K562 (cell line): ENCODE results near the gene FUT2. TPM values are rescaled to one million over a fixed set of nuclear protein-coding genes. Genes with fewer than 3 reads are reported as not detected.

Experiments
- ATAC-seq: fragments of 200-7000 bp; cut with Tn5 transposase; 3 replicates; pipeline ENCODE4 v1.9.1; 2020; ENCODE audit warnings: moderate library complexity
- BruUV-seq: library from RNA; stranded (reverse); fragments of 400-500 nt; replicated peaks from 2 replicates; lab custom pipeline; 2021; lab: Mats Ljungman, UMichigan
- CTCF ChIA-PET: fragments of 300-600 bp; formaldehyde crosslinking; extraction: SDS; loops from one replicate; lab custom pipeline; 2021; ENCODE audit warnings: low intra/inter-chr PET ratio; lab: Yijun Ruan, JAX
- POLR2A ChIA-PET: fragments of 300-600, 350-650 bp; sonication (Branson Sonifier 250); formaldehyde crosslinking; extraction: SDS; loops from one replicate; lab custom pipeline; 2021; ENCODE audit warnings: antibody characterized with exemption, inconsistent platforms; lab: Yijun Ruan, JAX
- DNase-seq, 4 experiments: peaks; one replicate each; pipeline versions ENCODE4 v3.0.0 to v3.0.0-alpha.2; 2011 to 2018; ENCODE audit warnings: low spot score in 3 of 4, mixed read lengths in 3 of 4; ENCODE audit errors: extremely low read depth in 1 of 4
- FAIRE-seq: peaks from 2 replicates; lab custom pipeline; 2011; peaks lifted over from hg19 to GRCh38; lab: Jason Lieb, UNC
- H2AFZ ChIP-seq: 2 replicates; pipeline ENCODE4 v1.6.0; 2011; ENCODE audit warnings: low read depth, low read length, control low read depth, inconsistent platforms
- H3K27ac ChIP-seq: fragments of 200-600 bp; 3 replicates; pipeline ENCODE4 v1.8.0; 2011; ENCODE audit warnings: low read depth, mild to moderate bottlenecking, control low read depth, inconsistent platforms, low read length, moderate library complexity, mixed read lengths; ENCODE audit errors: extremely low read depth
- H3K27me3 ChIP-seq, 2 experiments: fragments of 300-600 bp in 1 of 2; 2 replicates in 1 of 2; 3 replicates in 1 of 2; pipeline versions ENCODE4 v1.6.0 to v1.8.0; 2011; ENCODE audit warnings: inconsistent platforms in 2 of 2, low read length in 2 of 2, mild to moderate bottlenecking in 1 of 2, mixed read lengths in 1 of 2, moderate library complexity in 1 of 2; ENCODE audit not compliant: control insufficient read depth in 2 of 2, insufficient read depth in 2 of 2
- H3K36me3 ChIP-seq: fragments of 300-600 bp; 3 replicates; pipeline ENCODE4 v1.8.0; 2011; ENCODE audit warnings: mild to moderate bottlenecking, low read length, inconsistent platforms; ENCODE audit not compliant: control insufficient read depth, insufficient read depth
- H3K4me1 ChIP-seq, 2 experiments: fragments of 200-600 bp in 1 of 2; replicated peaks in 1 of 2; 2 replicates in 1 of 2; 3 replicates in 1 of 2; pipeline versions ENCODE4 v1.5.1 to v1.8.0; 2011; ENCODE audit warnings: inconsistent platforms in 2 of 2, low read length in 2 of 2, mild to moderate bottlenecking in 1 of 2, mixed read lengths in 1 of 2, moderate library complexity in 1 of 2; ENCODE audit not compliant: control insufficient read depth in 2 of 2, insufficient read depth in 2 of 2
- H3K4me2 ChIP-seq: 2 replicates; pipeline ENCODE4 v1.6.1; 2011; ENCODE audit warnings: low read length, control low read depth, inconsistent platforms, mixed read lengths; ENCODE audit not compliant: insufficient read depth
- H3K4me3 ChIP-seq: fragments of 200-600 bp; sonication (generic), shearing (Covaris generic); 2 replicates; pipeline ENCODE4 v1.5.1; 2016; ENCODE audit warnings: control low read depth, inconsistent platforms
- H3K79me2 ChIP-seq: fragments of 200-600 bp; 3 replicates; pipeline ENCODE4 v1.8.0; 2011; ENCODE audit warnings: low read length, inconsistent platforms; ENCODE audit not compliant: control insufficient read depth, insufficient read depth
- H3K9ac ChIP-seq, 2 experiments: 2 replicates each; pipeline versions ENCODE4 v1.6.0 to v1.6.1; 2011; ENCODE audit warnings: low read depth in 2 of 2, low read length in 2 of 2, control low read depth in 1 of 2, inconsistent platforms in 1 of 2, mild to moderate bottlenecking in 1 of 2, mixed read lengths in 1 of 2; ENCODE audit not compliant: insufficient read depth in 1 of 2
- H3K9me1 ChIP-seq: one replicate; pipeline ENCODE4 v1.6.0; 2011; ENCODE audit warnings: inconsistent platforms, mild to moderate bottlenecking, low read length, moderate library complexity; ENCODE audit not compliant: control insufficient read depth, insufficient read depth
- H3K9me3 ChIP-seq: replicated peaks from 2 replicates; pipeline ENCODE4 v1.5.1; 2011; ENCODE audit warnings: low read depth, low read length, inconsistent platforms; ENCODE audit not compliant: control insufficient read depth, insufficient read depth
- H4K20me1 ChIP-seq: replicated peaks from 2 replicates; pipeline ENCODE4 v1.6.1; 2011; ENCODE audit warnings: low read length, inconsistent platforms, mixed read lengths; ENCODE audit not compliant: control insufficient read depth, insufficient read depth
- CBFA2T3 ChIP-seq: fragments of 450-650 bp; IDR thresholded peaks from 2 replicates; pipeline ENCODE4 v1.6.1; 2017
- CTCFL ChIP-seq: IDR thresholded peaks from 2 replicates; pipeline ENCODE4 v1.6.1; 2011; ENCODE audit warnings: borderline replicate concordance, low read depth, mild to moderate bottlenecking, moderate library complexity, low read length; ENCODE audit not compliant: insufficient read depth, poor library complexity, severe bottlenecking
- DDX20 ChIP-seq: fragments of 450-650 bp; IDR thresholded peaks from 2 replicates; pipeline ENCODE4 v1.6.1; 2016; ENCODE audit warnings: missing genetic modification characterization, low read depth, mild to moderate bottlenecking, missing compliant biosample characterization, moderate library complexity
- DMBX1 ChIP-seq: fragments of 250-450 bp; sonication (Bioruptor Pico); IDR thresholded peaks from 2 replicates; pipeline ENCODE4 v1.8.0; 2022; ENCODE audit warnings: inconsistent platforms, mild to moderate bottlenecking, moderate library complexity, borderline replicate concordance
- HNRNPUL1 ChIP-seq: fragments of 200-400 bp; formaldehyde crosslinking; IDR thresholded peaks from 2 replicates; pipeline ENCODE4 v1.6.1; 2017; ENCODE audit warnings: low read length
- JUNB ChIP-seq: fragments of 450-650 bp; formaldehyde crosslinking; conservative IDR thresholded peaks from 2 replicates; pipeline ENCODE4 v1.4.0; 2020; ENCODE audit warnings: mild to moderate bottlenecking
- MAFF ChIP-seq: IDR thresholded peaks from 2 replicates; pipeline ENCODE4 v1.6.1; 2012; ENCODE audit warnings: low read length, improper control_type of control experiment
- MAFG ChIP-seq: fragments of 450-650 bp; conservative IDR thresholded peaks from 2 replicates; pipeline ENCODE4 v1.6.1; 2016; ENCODE audit warnings: missing genetic modification characterization, missing compliant biosample characterization
- MXD1 ChIP-seq: fragments of 250-450 bp; sonication (Bioruptor Pico); IDR thresholded peaks from 2 replicates; pipeline ENCODE4 v1.8.0; 2021; ENCODE audit warnings: borderline replicate concordance, mild to moderate bottlenecking, moderate library complexity; ENCODE audit not compliant: poor library complexity, severe bottlenecking
- PCBP1 ChIP-seq: fragments of 200-400 bp; formaldehyde crosslinking; IDR thresholded peaks from 2 replicates; pipeline ENCODE4 v1.6.1; 2018; ENCODE audit warnings: mild to moderate bottlenecking, low read depth, low read length; ENCODE audit not compliant: poor library complexity, severe bottlenecking
- SMARCA5 ChIP-seq: fragments of 450-650 bp; IDR thresholded peaks from 2 replicates; pipeline ENCODE4 v1.6.1; 2016
- SREBF1 ChIP-seq: fragments of 150-350 bp; IDR thresholded peaks from 2 replicates; pipeline ENCODE4 v1.6.1; 2014; ENCODE audit warnings: antibody characterized with exemption, low read depth, low read length, borderline replicate concordance
- TRIM28 ChIP-seq: fragments of 450-650 bp; IDR thresholded peaks from 2 replicates; pipeline ENCODE4 v1.6.1; 2017
- WGBS: fragments of 100-300 bp; shearing (Covaris generic); methylation state at CpG from one replicate; pipeline ENCODE4 v1.1.6; 2016; ENCODE audit warnings: low coverage, mixed read lengths; ENCODE audit not compliant: insufficient coverage; ENCODE audit errors: missing lambda C conversion rate; 5-methylcytosine and 5-hydroxymethylcytosine counted together
- in situ Hi-C: fragments of 300-500 bp; cut with MboI; formaldehyde crosslinking; loops from 4 replicates; pipeline ENCODE4 v1.15.0; 2018; ENCODE audit warnings: inconsistent platforms, mixed read lengths
- intact Hi-C: fragments of 100-400 bp; cut with micrococcal nuclease; formaldehyde crosslinking; loops from 2 replicates; pipeline ENCODE4 v1.14.2; 2022
- polyA plus RNA-seq, 8 experiments: library from polyadenylated mRNA; depleted of rRNA in 4 of 8; stranded (reverse) in 5 of 8; unstranded in 3 of 8; fragments of >200 nt; fragmentation: Nextera tagmentation in 2 of 8; fragmentation: Illumina TruSeq in 1 of 8; extraction: Ambion mirVana in 2 of 8; extraction: Trizol in 1 of 8; gene quantifications; 2 replicates each; pipeline versions ENCODE4 v1.2.1 to v1.2.3, GENCODE V29; 2011 to 2014; ENCODE audit warnings: inconsistent platforms in 1 of 8, missing spikeins in 1 of 8
- total RNA-seq, 7 experiments: library from RNA; depleted of rRNA in 6 of 7; stranded (reverse); fragments of >200 nt in 6 of 7; fragmentation: Illumina TruSeq in 2 of 7; extraction: Trizol in 2 of 7; gene quantifications; 2 replicates each; pipeline versions ENCODE4 v1.2.1 to v1.2.3, GENCODE V29; 2011 to 2021; ENCODE audit warnings: low replicate concordance in 1 of 7

Gene FUT2
- total and polyA plus RNA-seq, 9 of the 15 experiments (the other 6 are each of a cell fraction or from before 2014, with no cell fraction given): 0.03 to 0.04 TPM; not detected in 7

- FAIRE-seq (no peak), DNase-seq (no peak), ATAC-seq (no peak)
- peak overlapping the region; percentile 37; the same call in 2 of the 3 replicates for H3K27ac ChIP-seq
- BruUV-seq: no TSS peak
- ChIA-PET CTCF (no interaction called here), POLR2A (interaction anchor here (0.6 to 0.9 kb wide), 2 partner anchors 216 to 453 kb away, joined by 3 read pairs; no protein-coding TSS in a partner anchor)
- 0 out of 2 replicates have a peak overlapping the region, but pooled peaks have one; percentile 9 for H2AFZ ChIP-seq
- peaks cover 41 to 81% of the 10 kb centered on the region in 2 experiments for H3K4me1 ChIP-seq
- intact Hi-C loops: no loop called here
- in situ Hi-C loops: no loop called here
- TF ChIP-seq JUNB (CRISPR knock-in tag): no peak
- TF ChIP-seq MAFG (tag): no peak
- no peak for TF ChIP-seq HNRNPUL1
- no peak for TF ChIP-seq MAFF
- no peak for TF ChIP-seq MXD1 (CRISPR knock-in tag)
- no peak for TF ChIP-seq SREBF1
- TF ChIP-seq TRIM28: no peak
- no peak for TF ChIP-seq DDX20 (tag)
- TF ChIP-seq PCBP1: no peak
- no peak for TF ChIP-seq DMBX1
- TF ChIP-seq CBFA2T3: no peak
- no peak for TF ChIP-seq SMARCA5
- TF ChIP-seq CTCFL: no peak
- no peaks in the 10 kb centered on the region for H3K9me1 ChIP-seq
- 68% methylated on average over 15 of the region's 20 CpGs for WGBS
- H3K36me3 ChIP-seq: peaks cover 22% of the 10 kb centered on the region; the same call in 1 of the 3 replicates
- peak overlapping the region; percentile 74 to 91 for H3K9ac ChIP-seq
- no peaks in the 10 kb centered on the region for H3K27me3 ChIP-seq
- no peaks in the 10 kb centered on the region for H4K20me1 ChIP-seq
- peaks cover 41% of the 10 kb centered on the region for H3K79me2 ChIP-seq
- H3K9me3 ChIP-seq: no peaks in the 10 kb centered on the region
- H3K4me2 ChIP-seq: peak overlapping the region; percentile 81
- H3K4me3 ChIP-seq: peak overlapping the region; percentile 43
Observed at GRCh38 chr19:48751845-48752495, 56.2 kb downstream of the FUT2 start.
